CD4-positive, alpha-beta T cell treated with Interleukin-21 for 1 hour (primary cell): ENCODE results near the gene KLF5.
"Not testable (repeated sequence)": the region's sequence is repeated elsewhere in the genome, so short reads cannot be mapped to it uniquely, and the experiment has no call there.

ENCODE experiments used
- DNase-seq: peaks from one replicate; pipeline ENCODE4 v3.0.0-alpha.2; 2020

KLF5 gene

DNA sequence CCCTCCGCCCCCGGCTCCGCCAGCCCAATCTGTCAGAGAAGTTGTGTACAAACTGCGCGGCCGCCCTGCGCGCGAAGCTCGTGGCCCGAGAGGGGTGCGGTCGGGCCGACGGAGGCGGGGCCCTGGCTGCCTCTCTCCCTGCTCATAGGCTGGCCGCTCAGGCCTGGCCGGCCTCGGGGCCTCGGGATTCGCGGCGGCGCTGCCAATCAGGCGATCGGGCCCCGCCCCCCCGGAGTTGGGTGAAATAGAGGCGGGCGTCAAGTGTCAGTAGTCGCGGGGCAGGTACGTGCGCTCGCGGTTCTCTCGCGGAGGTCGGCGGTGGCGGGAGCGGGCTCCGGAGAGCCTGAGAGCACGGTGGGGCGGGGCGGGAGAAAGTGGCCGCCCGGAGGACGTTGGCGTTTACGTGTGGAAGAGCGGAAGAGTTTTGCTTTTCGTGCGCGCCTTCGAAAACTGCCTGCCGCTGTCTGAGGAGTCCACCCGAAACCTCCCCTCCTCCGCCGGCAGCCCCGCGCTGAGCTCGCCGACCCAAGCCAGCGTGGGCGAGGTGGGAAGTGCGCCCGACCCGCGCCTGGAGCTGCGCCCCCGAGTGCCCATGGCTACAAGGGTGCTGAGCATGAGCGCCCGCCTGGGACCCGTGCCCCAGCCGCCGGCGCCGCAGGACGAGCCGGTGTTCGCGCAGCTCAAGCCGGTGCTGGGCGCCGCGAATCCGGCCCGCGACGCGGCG lies at the start of gene KLF5:
Gene KLF5, plus strand, starts transcription at position 270 of the 724 bp plus-strand sequence. Its CDS starts 323 bp downstream, at position 593.
- peak; percentile 95 for DNase-seq

- no peak for DNase-seq
These were observed 47.1 kb upstream of the KLF5 start for GRCh38 chr13:73011751-73012150.

GRCh38 chr13:73015805-73016204 lies 43.0 kb upstream of the KLF5 start:
- no peak for DNase-seq

DNA sequence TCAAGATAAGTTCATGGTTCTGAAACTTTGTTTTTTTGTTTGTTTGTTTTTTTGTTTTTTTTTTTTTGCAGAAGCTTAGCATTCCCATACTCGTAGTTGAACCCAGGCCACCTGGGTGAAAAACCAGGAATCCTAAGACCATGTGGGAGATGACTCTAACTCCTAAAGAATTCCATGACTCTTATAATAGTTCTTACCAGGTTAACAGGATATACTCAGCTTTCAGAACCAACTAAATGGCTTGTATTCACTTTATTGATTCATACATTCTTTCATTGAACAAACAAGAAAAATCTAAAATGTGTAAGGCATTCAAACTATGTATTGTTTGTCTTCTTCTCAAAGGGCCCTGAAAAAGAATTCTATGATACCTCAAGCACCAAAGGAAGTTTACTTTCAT lies 40.5 kb upstream of the KLF5 start:
- DNase-seq = no peak

- no peak for DNase-seq
These were observed 33.4 kb upstream of the KLF5 start for GRCh38 chr13:73025217-73026012.

- no peak for DNase-seq
These were observed 23.9 kb upstream of the KLF5 start for GRCh38 chr13:73034901-73035300.

DNA sequence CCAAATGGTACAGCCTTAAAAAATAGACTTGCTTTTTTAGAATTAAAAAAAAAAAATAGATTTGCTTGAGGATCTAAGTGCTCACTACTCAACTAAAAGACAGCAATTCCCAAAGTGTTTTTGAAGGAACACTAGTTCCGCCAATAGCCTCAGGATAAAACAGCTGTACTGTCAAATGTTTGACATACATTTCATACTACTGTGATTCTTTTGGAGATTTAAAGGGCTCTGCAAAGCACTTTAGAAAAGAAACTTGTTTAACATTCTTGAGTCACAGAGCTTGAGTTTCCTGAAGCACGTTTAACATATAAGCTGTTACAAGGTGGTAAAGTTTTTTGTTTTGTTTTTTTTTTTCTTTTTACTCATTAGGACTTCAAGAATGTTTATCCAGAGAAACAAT lies 23.1 kb upstream of the KLF5 start:
- no peak for DNase-seq

DNA sequence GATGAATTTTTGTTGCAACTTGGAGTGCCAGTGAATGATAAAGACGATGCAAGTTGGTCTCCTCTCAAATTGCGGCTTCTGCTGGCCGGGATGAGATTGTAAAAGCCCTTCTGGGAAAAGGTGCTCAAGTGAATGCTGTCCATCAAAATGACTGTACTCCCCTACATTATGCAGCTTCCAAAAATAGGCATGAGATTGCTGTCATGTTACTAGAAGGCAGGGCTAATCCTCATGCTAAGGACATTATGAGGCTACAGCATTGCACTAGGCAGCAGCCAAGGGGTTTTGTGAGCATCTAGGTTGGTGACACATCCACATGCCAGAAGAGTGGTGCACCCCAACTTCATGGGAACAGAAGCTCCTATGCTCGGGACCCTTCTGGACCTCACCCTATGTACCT lies 22.2 kb upstream of the KLF5 start:
- DNase-seq = no peak

DNA sequence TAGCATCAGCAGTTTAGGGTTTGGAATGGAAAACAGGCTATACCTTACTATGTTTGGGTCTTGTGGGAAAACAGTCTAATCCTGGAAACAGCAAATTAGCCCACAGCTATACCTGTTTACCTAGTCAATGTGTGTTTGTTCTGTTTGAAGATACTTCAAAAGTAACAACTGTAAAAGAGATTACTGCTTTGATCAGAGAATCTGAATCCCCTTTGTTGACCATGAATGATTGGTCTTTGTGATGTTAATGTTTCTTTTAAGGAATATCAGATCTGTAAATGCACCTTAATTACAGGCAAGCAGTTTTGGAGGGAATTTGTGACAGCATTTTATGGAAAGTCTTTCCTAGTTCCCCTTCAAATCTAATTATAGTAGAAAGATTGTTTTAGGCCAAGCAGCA lies 20.7 kb upstream of the KLF5 start:
- no peak for DNase-seq

GRCh38 chr13:73039201-73040108 lies 19.4 kb upstream of the KLF5 start:
- DNase-seq = no peak

- no peak for DNase-seq
These were observed 18.3 kb upstream of the KLF5 start for GRCh38 chr13:73040484-73040883.

DNA sequence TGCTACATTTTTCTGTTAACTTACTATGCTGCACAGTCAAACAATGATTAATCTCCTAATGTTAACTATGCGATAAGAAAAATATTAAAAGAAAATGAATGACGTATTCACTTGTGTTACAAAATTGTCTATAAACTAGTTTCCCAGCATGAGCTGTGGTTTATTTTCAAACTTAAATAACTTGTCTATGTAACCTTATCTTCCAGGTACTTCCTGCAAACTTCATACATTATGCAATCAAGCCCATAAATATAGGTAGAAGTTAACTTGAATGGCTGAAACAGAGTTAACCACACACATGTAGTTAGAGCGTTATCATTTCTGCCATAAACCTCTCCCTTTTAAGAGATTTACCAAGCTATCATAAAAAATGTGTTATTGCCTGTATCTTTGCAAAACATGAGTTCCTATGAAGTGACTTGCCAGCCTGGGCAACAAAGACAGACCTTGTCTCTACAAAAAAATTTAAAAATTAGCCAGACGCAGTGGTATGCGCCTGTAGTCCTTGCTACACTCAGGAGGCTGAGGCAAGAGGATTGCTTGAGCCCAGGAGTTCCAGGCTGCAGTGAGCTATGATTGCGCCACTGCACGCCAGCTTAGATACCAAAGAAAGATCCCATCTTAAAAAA lies 17.7 kb upstream of the KLF5 start:
- no peak for DNase-seq

DNA sequence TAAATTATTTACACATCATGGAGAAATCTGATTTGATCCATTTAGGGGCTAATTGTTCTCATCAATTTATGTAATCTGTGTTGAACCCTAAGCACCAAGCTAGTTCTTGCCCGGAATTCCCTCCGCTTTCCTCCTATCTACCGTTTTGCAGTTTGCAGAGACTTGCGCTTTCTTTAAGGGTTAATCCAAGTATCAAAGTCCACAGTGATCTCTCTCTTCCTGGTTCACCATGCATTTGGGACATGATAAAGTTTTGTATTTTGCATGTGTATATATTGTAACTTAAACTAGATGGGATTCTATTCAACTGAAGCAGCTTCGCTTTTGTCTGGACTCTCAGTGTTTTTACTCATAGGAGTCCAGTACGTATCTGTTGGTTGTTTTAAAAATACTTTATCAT lies 13.8 kb upstream of the KLF5 start:
- no peak for DNase-seq

GRCh38 chr13:73048615-73049014 lies 10.2 kb upstream of the KLF5 start:
- not testable (repeated sequence) for DNase-seq

DNA sequence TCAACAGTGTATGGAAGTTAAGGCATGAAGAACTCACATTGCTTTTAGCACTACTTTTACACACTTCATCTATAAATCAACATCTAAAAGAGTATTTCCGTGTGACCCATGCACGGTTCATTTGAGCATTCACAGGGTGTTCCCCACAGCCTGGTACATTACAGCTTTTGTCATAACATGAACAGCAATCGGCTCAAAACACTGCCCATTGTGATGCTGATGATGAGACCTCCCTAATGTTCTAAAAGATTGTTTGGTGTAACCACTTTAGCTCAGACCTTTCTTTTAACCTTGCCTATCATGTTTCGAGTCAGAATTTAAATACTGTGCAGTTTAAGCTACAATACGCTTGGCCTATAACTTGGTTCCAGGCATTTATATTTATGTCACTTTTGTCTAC lies 4.1 kb upstream of the KLF5 start:
- DNase-seq = no peak

- DNase-seq = no peak
These were observed 2.8 kb upstream of the KLF5 start for GRCh38 chr13:73055813-73056564.

DNA sequence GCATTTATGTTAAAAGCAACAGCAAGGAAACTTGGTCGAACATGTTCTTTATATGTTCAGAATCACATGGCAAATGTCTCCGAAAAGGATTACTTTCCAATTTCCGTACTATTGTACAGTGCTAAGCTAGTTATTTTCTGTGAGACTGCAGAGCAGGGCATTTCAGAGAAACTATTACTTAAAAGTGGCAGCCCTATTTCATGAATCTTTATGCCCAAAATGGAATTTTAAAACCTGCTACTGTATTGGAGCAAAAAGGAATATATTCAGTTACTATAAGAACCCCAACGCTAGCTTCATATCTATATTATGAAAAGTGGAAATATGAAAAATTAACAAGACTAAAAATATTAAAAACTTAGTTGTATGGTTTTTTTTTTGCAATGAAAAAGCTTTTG lies 2.2 kb upstream of the KLF5 start:
- no peak for DNase-seq

DNA sequence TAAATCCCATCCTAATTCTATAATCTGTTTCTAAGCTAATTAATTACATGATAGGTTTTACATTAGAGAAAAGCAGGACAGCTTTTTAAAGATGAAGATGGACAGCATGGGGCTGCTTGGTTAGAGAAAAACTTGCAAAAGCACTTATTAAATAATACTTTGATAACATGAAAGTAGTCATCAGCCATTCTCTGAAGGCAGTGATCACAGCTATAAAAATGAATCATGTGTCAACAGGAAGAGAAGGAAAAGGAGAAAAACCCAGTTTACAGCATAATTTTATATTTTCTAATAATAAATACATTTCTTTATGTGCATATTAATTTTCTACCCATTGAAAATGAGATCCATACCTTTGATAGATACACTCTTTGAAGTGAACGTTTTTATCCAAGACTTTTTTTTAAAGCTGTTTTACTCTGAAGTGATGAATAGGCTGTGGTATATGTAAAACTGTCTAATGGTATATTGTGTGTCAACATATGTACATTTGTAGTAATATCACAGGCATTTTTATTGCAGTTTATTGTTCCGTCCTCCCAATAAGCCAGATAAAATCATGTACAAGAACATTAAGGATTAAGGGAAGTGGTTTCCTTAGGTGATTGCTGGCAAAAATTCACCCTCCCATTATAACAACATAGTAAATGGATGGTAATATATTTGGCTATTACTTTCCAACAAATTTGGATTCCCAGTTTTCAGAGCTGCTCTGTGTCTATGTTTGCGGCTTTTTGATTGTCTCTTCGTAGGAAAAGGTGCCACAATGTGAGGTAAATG lies 1.3 kb upstream of the KLF5 start:
- no peak for DNase-seq

- DNase-seq = no peak
These were observed 816 bp upstream of the KLF5 start for GRCh38 chr13:73058064-73058313.

DNA sequence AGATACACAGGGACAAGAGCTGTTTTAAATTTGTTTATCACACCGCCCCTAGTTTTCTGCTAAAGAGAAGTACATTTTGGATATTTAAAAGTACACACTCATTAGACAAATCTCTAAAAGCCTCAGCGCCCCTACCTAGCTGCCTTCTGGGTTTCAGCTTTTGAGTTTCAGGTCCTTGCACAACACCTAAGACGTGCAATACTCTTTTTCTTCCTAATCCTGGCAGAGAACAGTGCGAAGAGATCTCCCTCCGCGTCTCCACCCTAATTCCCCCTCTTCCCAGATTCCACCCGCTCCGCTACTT lies 421 bp upstream of the KLF5 start:
- DNase-seq = no peak

DNA sequence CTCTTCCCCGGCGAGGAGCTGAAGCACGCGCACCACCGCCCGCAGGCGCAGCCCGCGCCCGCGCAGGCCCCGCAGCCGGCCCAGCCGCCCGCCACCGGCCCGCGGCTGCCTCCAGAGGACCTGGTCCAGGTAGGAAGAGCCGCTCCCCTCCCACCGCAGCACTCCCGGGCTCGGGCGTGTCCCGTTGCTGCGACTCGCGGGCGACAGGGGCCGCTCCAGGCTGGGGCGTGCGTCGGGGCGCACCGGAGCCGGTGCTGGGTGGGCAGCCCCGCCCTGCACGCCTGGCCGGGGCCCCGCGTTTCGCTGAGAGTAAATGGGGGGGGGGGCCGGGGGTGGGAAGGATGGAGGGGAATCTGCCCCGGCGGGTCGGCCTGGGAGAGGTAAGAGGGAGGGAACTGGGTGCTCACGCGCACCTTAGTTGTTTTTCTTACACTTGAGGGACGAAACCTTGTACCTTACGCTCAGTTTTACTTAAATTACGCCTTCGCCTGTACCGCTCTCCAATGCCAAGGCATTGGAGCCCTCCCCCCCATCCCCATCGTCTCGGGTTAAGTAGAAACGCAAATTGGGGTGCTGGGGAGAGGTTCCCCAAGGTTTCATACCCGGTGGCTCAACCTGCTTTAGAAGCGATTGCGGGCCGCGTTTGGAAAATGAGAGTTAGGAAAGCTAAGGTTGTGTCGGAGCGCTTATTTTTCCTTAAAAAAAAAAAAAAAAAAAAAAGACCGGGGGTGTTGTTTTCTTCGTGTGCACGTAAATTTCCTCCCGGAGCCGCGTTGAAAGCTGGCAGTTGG lies 850 bp downstream of the KLF5 start:
- DNase-seq = peak; percentile 50
